GM23338 (cell line): ENCODE data around the gene PRDM5. TPM values are rescaled to one million over a fixed set of nuclear protein-coding genes. Genes with fewer than 3 reads are reported as not detected.

Source experiments
- ATAC-seq: fragments of 200-7000 bp; cut with Tn5 transposase; 3 replicates; pipeline ENCODE4 v1.9.1; 2020
- DNase-seq: peaks from one replicate; pipeline ENCODE4 v3.0.0-alpha.2; 2015; ENCODE audit warnings: low spot score
- H2AFZ ChIP-seq: fragments of 200-600 bp; sonication (generic); 2 replicates; pipeline ENCODE4 v1.8.0; 2016; ENCODE audit warnings: antibody characterized with exemption, mild to moderate bottlenecking, moderate library complexity
- H3F3A ChIP-seq: fragments of 200-600 bp; sonication (generic); replicated peaks from 2 replicates; pipeline ENCODE4 v1.8.0; 2017; ENCODE audit warnings: antibody characterized with exemption, mixed run types, low read depth
- H3K27ac ChIP-seq: fragments of 200-600 bp; sonication (generic); 2 replicates; pipeline ENCODE4 v1.6.1; 2016; ENCODE audit warnings: low read depth
- H3K27me3 ChIP-seq: fragments of 200-600 bp; sonication (generic); 2 replicates; pipeline ENCODE4 v1.8.0; 2016; ENCODE audit warnings: mild to moderate bottlenecking, mixed run types, moderate library complexity; ENCODE audit not compliant: insufficient read depth
- H3K36me3 ChIP-seq: fragments of 200-600 bp; sonication (generic); 2 replicates; pipeline ENCODE4 v1.8.0; 2016; ENCODE audit warnings: mild to moderate bottlenecking; ENCODE audit not compliant: insufficient read depth
- H3K4me1 ChIP-seq: fragments of 200-600 bp; sonication (generic); 2 replicates; pipeline ENCODE4 v1.8.0; 2016; ENCODE audit warnings: mild to moderate bottlenecking, moderate library complexity; ENCODE audit not compliant: insufficient read depth
- H3K4me2 ChIP-seq: fragments of 200-600 bp; sonication (generic); 2 replicates; pipeline ENCODE4 v1.7.1; 2017; ENCODE audit warnings: mixed run types
- H3K4me3 ChIP-seq: fragments of 200-600 bp; sonication (generic); 2 replicates; pipeline ENCODE4 v1.6.1; 2016; ENCODE audit warnings: mixed run types
- H3K79me2 ChIP-seq: fragments of 200-600 bp; sonication (generic); replicated peaks from 2 replicates; pipeline ENCODE4 v1.8.0; 2017; ENCODE audit warnings: mild to moderate bottlenecking; ENCODE audit not compliant: insufficient read depth
- H3K9me2 ChIP-seq: fragments of 200-600 bp; sonication (generic); 2 replicates; pipeline ENCODE4 v1.8.0; 2017; ENCODE audit not compliant: insufficient read depth
- H4K20me1 ChIP-seq: fragments of 200-600 bp; sonication (generic); replicated peaks from 2 replicates; pipeline ENCODE4 v1.8.0; 2017; ENCODE audit warnings: mild to moderate bottlenecking; ENCODE audit not compliant: insufficient read depth
- H3K27ac Mint-ChIP-seq: 2 replicates; pipeline ENCODE4 v1.8.0; 2020; ENCODE audit warnings: inconsistent platforms, mild to moderate bottlenecking, moderate library complexity, mixed read lengths
- H3K27me3 Mint-ChIP-seq: 3 replicates; pipeline ENCODE4 v1.8.0; 2022; ENCODE audit warnings: low read depth, mild to moderate bottlenecking, moderate library complexity, mixed read lengths, inconsistent platforms; ENCODE audit not compliant: insufficient read depth, poor library complexity
- H3K36me3 Mint-ChIP-seq: 3 replicates; pipeline ENCODE4 v1.8.0; 2021; ENCODE audit warnings: low read depth, mild to moderate bottlenecking, inconsistent platforms, moderate library complexity, mixed read lengths
- H3K4me1 Mint-ChIP-seq: 3 replicates; pipeline ENCODE4 v1.8.0; 2020; ENCODE audit warnings: mild to moderate bottlenecking, inconsistent platforms, mixed read lengths
- H3K4me3 Mint-ChIP-seq: 3 replicates; pipeline ENCODE4 v1.8.0; 2021; ENCODE audit warnings: moderate library complexity, mild to moderate bottlenecking, inconsistent platforms, mixed read lengths
- H3K9me3 Mint-ChIP-seq: 3 replicates; pipeline ENCODE4 v1.8.0; 2020; ENCODE audit warnings: moderate library complexity, mild to moderate bottlenecking, inconsistent platforms, mixed read lengths
- EZH2 ChIP-seq: fragments of 200-600 bp; sonication (generic); IDR thresholded peaks from one replicate; pipeline ENCODE4 v1.8.0; 2017; ENCODE audit warnings: antibody characterized with exemption, mild to moderate bottlenecking, low read depth; ENCODE audit not compliant: unreplicated experiment
- EZH2phosphoT487 ChIP-seq: fragments of 200-600 bp; sonication (generic); IDR thresholded peaks from one replicate; pipeline ENCODE4 v1.8.1; 2018; ENCODE audit warnings: antibody characterized with exemption; ENCODE audit not compliant: unreplicated experiment
- JUNB ChIP-seq: IDR thresholded peaks from one replicate; pipeline ENCODE4 v1.6.1; 2016; ENCODE audit warnings: antibody characterized with exemption; ENCODE audit not compliant: unreplicated experiment
- NANOG ChIP-seq: IDR thresholded peaks from 2 replicates; pipeline ENCODE4 v1.6.1; 2016; ENCODE audit warnings: antibody characterized with exemption, borderline replicate concordance
- POLR2AphosphoS5 ChIP-seq: IDR thresholded peaks from 2 replicates; pipeline ENCODE4 v1.6.1; 2016; ENCODE audit warnings: antibody characterized with exemption, low read depth
- STAT1 ChIP-seq: IDR thresholded peaks from one replicate; pipeline ENCODE4 v1.6.1; 2016; ENCODE audit warnings: antibody characterized with exemption; ENCODE audit not compliant: unreplicated experiment
- ZNF462 ChIP-seq: fragments of 250-450 bp; sonication (Bioruptor Pico); IDR thresholded peaks from 2 replicates; pipeline ENCODE4 v1.5.0; 2020; ENCODE audit warnings: mild to moderate bottlenecking, moderate library complexity
- polyA plus RNA-seq: library from polyadenylated mRNA; unstranded; fragments of >200 nt; fragmentation: Nextera tagmentation; extraction: Ambion mirVana; gene quantifications from 2 replicates; pipeline ENCODE4 v1.2.1, GENCODE V29; 2016
- total RNA-seq: library from RNA; depleted of rRNA; stranded (reverse); fragments of >200 nt; shearing (Covaris generic); gene quantifications from 2 replicates; pipeline ENCODE4 v1.2.3, GENCODE V29; 2014
- TF ChIP-seq, protein P1 (sequence below): IDR thresholded peaks from 2 replicates; pipeline ENCODE4 v1.6.1; 2016; ENCODE audit warnings: antibody characterized with exemption
- TF ChIP-seq, protein P2 (sequence below), 2 experiments: fragments of 200-600 bp in 1 of 2; sonication (generic) in 1 of 2; conservative IDR thresholded peaks; 2 replicates each; pipeline versions ENCODE4 v1.5.1 to v1.6.1; 2016 to 2017; ENCODE audit warnings: antibody characterized with exemption in 2 of 2, low read depth in 2 of 2, mild to moderate bottlenecking in 2 of 2, moderate library complexity in 1 of 2

PRDM5 gene
- total and polyA plus RNA-seq, 2 experiments from 2014 or later, result 11.2 to 40.4 TPM

DNA sequence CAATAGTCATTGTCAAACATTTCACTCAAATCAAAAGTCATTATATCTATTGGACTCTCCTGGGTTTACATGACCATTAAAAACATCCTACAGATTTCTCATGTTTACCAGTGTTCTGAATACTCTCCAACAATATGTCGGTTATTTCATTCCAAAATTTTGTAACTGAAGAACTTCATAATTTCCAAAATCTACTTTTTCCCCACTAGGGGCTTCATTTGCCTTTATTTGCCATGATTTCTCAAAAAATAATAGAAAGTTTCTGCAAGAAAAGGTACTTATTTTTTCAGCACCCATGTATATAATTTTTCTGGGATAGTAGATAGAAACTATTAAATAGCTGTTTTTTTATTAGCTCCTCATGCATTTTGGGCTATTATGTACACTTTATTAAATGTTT lies 49.0 kb downstream of the PRDM5 start:
- H3K36me3 Mint-ChIP-seq, result 0 out of 3 replicates have a peak, but pooled peaks cover under 1% of the 10 kb centered on the region
- H3K4me1 Mint-ChIP-seq, result peaks cover 40% of the 10 kb centered on the region
- peaks cover 3% of the 10 kb centered on the region for H3K27me3 Mint-ChIP-seq

GRCh38 chr4:120871173-120871572 lies 51.4 kb downstream of the PRDM5 start:
- Histone ChIP-seq H2AFZ (no peak overlapping the region), H3K4me1 (peaks cover 25% of the 10 kb centered on the region), H3K36me3 (no peaks in the 10 kb centered on the region), H3K4me3 (no peak overlapping the region), H3K4me2 (no peak overlapping the region), H3K9me2 (no peaks in the 10 kb centered on the region), H4K20me1 (no peaks in the 10 kb centered on the region), H3K27ac (no peak overlapping the region), H3F3A (no peaks in the 10 kb centered on the region), H3K27me3 (no peaks in the 10 kb centered on the region), H3K79me2 (peaks cover 6% of the 10 kb centered on the region; the same call in 1 of the 2 replicates)
- H3K27ac Mint-ChIP-seq, result peak overlapping the region; percentile 42; the same call in 1 of the 2 replicates
- H3K4me3 Mint-ChIP-seq, result no peak overlapping the region
- DNase-seq (no peak), ATAC-seq (no peak)
- peaks cover 3% of the 10 kb centered on the region for H3K27me3 Mint-ChIP-seq
- H3K9me3 Mint-ChIP-seq, result no peaks in the 10 kb centered on the region
- H3K36me3 Mint-ChIP-seq, result no peaks in the 10 kb centered on the region
- H3K4me1 Mint-ChIP-seq, result peaks cover 45% of the 10 kb centered on the region
- TF ChIP-seq POLR2AphosphoS5 (no peak), STAT1 (no peak), JUNB (no peak), ZNF462 (CRISPR knock-in tag) (no peak), NANOG (no peak), EZH2 (no peak)
- TF ChIP-seq, protein P1, sequence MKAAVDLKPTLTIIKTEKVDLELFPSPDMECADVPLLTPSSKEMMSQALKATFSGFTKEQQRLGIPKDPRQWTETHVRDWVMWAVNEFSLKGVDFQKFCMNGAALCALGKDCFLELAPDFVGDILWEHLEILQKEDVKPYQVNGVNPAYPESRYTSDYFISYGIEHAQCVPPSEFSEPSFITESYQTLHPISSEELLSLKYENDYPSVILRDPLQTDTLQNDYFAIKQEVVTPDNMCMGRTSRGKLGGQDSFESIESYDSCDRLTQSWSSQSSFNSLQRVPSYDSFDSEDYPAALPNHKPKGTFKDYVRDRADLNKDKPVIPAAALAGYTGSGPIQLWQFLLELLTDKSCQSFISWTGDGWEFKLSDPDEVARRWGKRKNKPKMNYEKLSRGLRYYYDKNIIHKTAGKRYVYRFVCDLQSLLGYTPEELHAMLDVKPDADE, result no peak
- TF ChIP-seq, protein P2, sequence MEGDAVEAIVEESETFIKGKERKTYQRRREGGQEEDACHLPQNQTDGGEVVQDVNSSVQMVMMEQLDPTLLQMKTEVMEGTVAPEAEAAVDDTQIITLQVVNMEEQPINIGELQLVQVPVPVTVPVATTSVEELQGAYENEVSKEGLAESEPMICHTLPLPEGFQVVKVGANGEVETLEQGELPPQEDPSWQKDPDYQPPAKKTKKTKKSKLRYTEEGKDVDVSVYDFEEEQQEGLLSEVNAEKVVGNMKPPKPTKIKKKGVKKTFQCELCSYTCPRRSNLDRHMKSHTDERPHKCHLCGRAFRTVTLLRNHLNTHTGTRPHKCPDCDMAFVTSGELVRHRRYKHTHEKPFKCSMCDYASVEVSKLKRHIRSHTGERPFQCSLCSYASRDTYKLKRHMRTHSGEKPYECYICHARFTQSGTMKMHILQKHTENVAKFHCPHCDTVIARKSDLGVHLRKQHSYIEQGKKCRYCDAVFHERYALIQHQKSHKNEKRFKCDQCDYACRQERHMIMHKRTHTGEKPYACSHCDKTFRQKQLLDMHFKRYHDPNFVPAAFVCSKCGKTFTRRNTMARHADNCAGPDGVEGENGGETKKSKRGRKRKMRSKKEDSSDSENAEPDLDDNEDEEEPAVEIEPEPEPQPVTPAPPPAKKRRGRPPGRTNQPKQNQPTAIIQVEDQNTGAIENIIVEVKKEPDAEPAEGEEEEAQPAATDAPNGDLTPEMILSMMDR (conservative IDR thresholded peaks at IDR 0.05; ENCODE audit: low read depth in 2 of 2), result no peak

More for the DNA sequence above, 49.0 kb downstream of the PRDM5 start:
- Histone ChIP-seq H2AFZ (no peak overlapping the region), H3K4me3 (no peak overlapping the region), H3F3A (no peaks in the 10 kb centered on the region), H3K79me2 (peaks cover 6% of the 10 kb centered on the region; the same call in 1 of the 2 replicates), H3K27me3 (no peaks in the 10 kb centered on the region), H3K27ac (no peak overlapping the region), H3K9me2 (no peaks in the 10 kb centered on the region), H3K36me3 (no peaks in the 10 kb centered on the region), H3K4me1 (peaks cover 15% of the 10 kb centered on the region), H3K4me2 (no peak overlapping the region), H4K20me1 (no peaks in the 10 kb centered on the region; the same call in 1 of the 2 replicates)
- ATAC-seq (no peak), DNase-seq (no peak)
- Mint-ChIP-seq H3K27ac (no peak overlapping the region), H3K4me3 (no peak overlapping the region), H3K9me3 (peaks cover under 1% of the 10 kb centered on the region; the same call in 1 of the 3 replicates)
- TF ChIP-seq EZH2phosphoT487, result no peak
- TF ChIP-seq, protein P2 (conservative IDR thresholded peaks at IDR 0.05; ENCODE audit: low read depth in 2 of 2), result peak in 1 of 2 experiments; percentile 47; a peak in 2 of 4 replicates
- no peak for TF ChIP-seq EZH2
